B cell (primary cell): ENCODE measurements around the gene EEPD1. TPM values are rescaled to one million over a fixed set of nuclear protein-coding genes. Genes with fewer than 3 reads are reported as not detected.

Experiments used
- ATAC-seq: fragments of 200-7000 bp; cut with Tn5 transposase; one replicate; pipeline ENCODE4 v1.10.0; 2021; ENCODE audit warnings: low read depth, mild to moderate bottlenecking, moderate number of reproducible peaks, moderate library complexity
- CTCF ChIA-PET: fragments of 350-600 bp; sonication (Branson Sonifier 250); formaldehyde crosslinking; loops from one replicate; lab custom pipeline; 2021; ENCODE audit warnings: antibody characterized with exemption, inconsistent platforms; lab: Charles Lee
- POLR2A ChIA-PET: fragments of 350-600 bp; sonication (Branson Sonifier 250); formaldehyde crosslinking; loops from one replicate; lab custom pipeline; 2021; ENCODE audit warnings: antibody characterized with exemption; lab: Charles Lee
- DNase-seq: peaks from one replicate; pipeline ENCODE4 v3.0.0; 2013
- H2AFZ ChIP-seq: 2 replicates; pipeline ENCODE4 v1.6.1; 2012; ENCODE audit warnings: mild to moderate bottlenecking, low read depth, low read length; ENCODE audit not compliant: insufficient read depth, poor library complexity, severe bottlenecking
- H3K27ac ChIP-seq, 2 donors: 1 replicate in 1 of 2; 2 replicates in 1 of 2; pipeline ENCODE4 v1.5.1; 2012 to 2013; ENCODE audit warnings: low read length in 2 of 2, mild to moderate bottlenecking in 2 of 2, moderate library complexity in 1 of 2
- H3K27me3 ChIP-seq, 4 experiments: fragments of 200-600 bp in 1 of 4; sonication (generic) in 1 of 4; replicated peaks in 1 of 4; 1 replicate in 2 of 4; 2 replicates in 2 of 4; pipeline versions ENCODE4 v1.6.1 to v1.7.0; 2013 to 2016; ENCODE audit warnings: low read length in 3 of 4, mild to moderate bottlenecking in 2 of 4, mixed read lengths in 1 of 4, moderate library complexity in 1 of 4; ENCODE audit not compliant: insufficient read depth in 4 of 4, control insufficient read depth in 3 of 4; ENCODE audit errors: control extremely low read depth in 1 of 4
- H3K36me3 ChIP-seq, 2 experiments: replicated peaks in 1 of 2; 1 replicate in 1 of 2; 2 replicates in 1 of 2; pipeline versions ENCODE4 v1.6.1 to v1.7.1; 2013; ENCODE audit warnings: low read length in 1 of 2; ENCODE audit not compliant: insufficient read depth in 2 of 2, control insufficient read depth in 1 of 2; ENCODE audit errors: control extremely low read depth in 1 of 2, extremely low read depth in 1 of 2
- H3K4me1 ChIP-seq, 2 donors: fragments of 200-600 bp in 1 of 2; sonication (generic) in 1 of 2; 1 replicate in 1 of 2; 2 replicates in 1 of 2; pipeline versions ENCODE4 v1.5.1 to v1.6.1; 2013 to 2017; ENCODE audit warnings: low read length in 2 of 2; ENCODE audit not compliant: control insufficient read depth in 2 of 2, insufficient read depth in 2 of 2
- H3K4me2 ChIP-seq: replicated peaks from 2 replicates; pipeline ENCODE3; 2012; ENCODE audit warnings: mild to moderate bottlenecking, low read depth, low read length; ENCODE audit not compliant: poor library complexity, severe bottlenecking
- H3K4me3 ChIP-seq, 5 experiments: fragments of 200-600 bp in 1 of 5; sonication (generic) in 1 of 5; 1 replicate in 3 of 5; 2 replicates in 2 of 5; pipeline versions ENCODE4 v1.5.1 to v1.7.0; 2011 to 2016; ENCODE audit warnings: low read length in 4 of 5, mild to moderate bottlenecking in 4 of 5, low read depth in 2 of 5, control low read depth in 1 of 5, moderate library complexity in 1 of 5; ENCODE audit not compliant: insufficient read depth in 1 of 5; ENCODE audit errors: control extremely low read depth in 1 of 5, extremely low read depth in 1 of 5
- H3K79me2 ChIP-seq: fragments of 200-600 bp; sonication (generic); one replicate; pipeline ENCODE4 v1.6.0; 2016; ENCODE audit warnings: low read length; ENCODE audit not compliant: control insufficient read depth, insufficient read depth
- H3K9ac ChIP-seq: fragments of 200-600 bp; sonication (generic); 2 replicates; pipeline ENCODE4 v1.6.1; 2017; ENCODE audit warnings: mild to moderate bottlenecking, low read length, moderate library complexity
- H3K9me3 ChIP-seq, 3 donors: one replicate each; pipeline versions ENCODE4 v1.6.1 to v1.7.1; 2013; ENCODE audit warnings: low read length in 2 of 3; ENCODE audit not compliant: control insufficient read depth in 2 of 3, insufficient read depth in 1 of 3; ENCODE audit errors: control extremely low read depth in 1 of 3
- H4K20me1 ChIP-seq: 2 replicates; pipeline ENCODE4 v1.6.0; 2012; ENCODE audit warnings: mild to moderate bottlenecking, low read length; ENCODE audit not compliant: insufficient read depth, control insufficient read depth, poor library complexity, severe bottlenecking
- H3K27ac Mint-ChIP-seq: one replicate; pipeline ENCODE4 v1.8.0; 2021; ENCODE audit warnings: mixed read lengths
- H3K27me3 Mint-ChIP-seq: one replicate; pipeline ENCODE4 v1.8.0; 2021; ENCODE audit warnings: mixed read lengths
- H3K4me1 Mint-ChIP-seq: one replicate; pipeline ENCODE4 v1.8.0; 2021; ENCODE audit warnings: mixed read lengths
- H3K4me3 Mint-ChIP-seq: one replicate; pipeline ENCODE4 v1.8.0; 2021; ENCODE audit warnings: mixed read lengths
- H3K9me3 Mint-ChIP-seq: one replicate; pipeline ENCODE4 v1.8.0; 2022; ENCODE audit warnings: mixed read lengths; ENCODE audit not compliant: insufficient read depth
- EZH2 ChIP-seq: IDR thresholded peaks from 2 replicates; pipeline ENCODE4 v1.6.1; 2012; ENCODE audit warnings: borderline replicate concordance, low read depth, mild to moderate bottlenecking, moderate library complexity, low read length; ENCODE audit not compliant: insufficient read depth, poor library complexity, severe bottlenecking
- WGBS: methylation state at CpG from one replicate; pipeline ENCODE4 v1.1.5; 2013; ENCODE audit warnings: missing lambda C conversion rate; ENCODE audit not compliant: insufficient coverage; 5-methylcytosine and 5-hydroxymethylcytosine counted together
- intact Hi-C: fragments of 100-400 bp; cut with micrococcal nuclease; formaldehyde crosslinking; loops from one replicate; pipeline ENCODE4 v1.10.0; 2022
- polyA plus RNA-seq: library from polyadenylated mRNA; depleted of rRNA; stranded (reverse); fragments of >200 nt; gene quantifications from 2 replicates; pipeline ENCODE4 v1.2.3, GENCODE V29; 2012
- total RNA-seq, 2 donors: library from RNA; stranded (reverse); fragments of 120-200 nt in 1 of 2; gene quantifications; 1 replicate in 1 of 2; 2 replicates in 1 of 2; pipeline versions ENCODE4 v1.2.3 to v1.2.4, GENCODE V29; 2013 to 2022
- TF ChIP-seq, protein P1 (sequence below): fragments of 200-600 bp; IDR thresholded peaks from one replicate; pipeline ENCODE4 v1.8.0; 2022; ENCODE audit warnings: antibody characterized with exemption, mild to moderate bottlenecking

Gene EEPD1
- total and polyA plus RNA-seq, 2 donors (not counting 1 experiment from before 2014, with no cell fraction given): 0.49 to 4.1 TPM

DNA sequence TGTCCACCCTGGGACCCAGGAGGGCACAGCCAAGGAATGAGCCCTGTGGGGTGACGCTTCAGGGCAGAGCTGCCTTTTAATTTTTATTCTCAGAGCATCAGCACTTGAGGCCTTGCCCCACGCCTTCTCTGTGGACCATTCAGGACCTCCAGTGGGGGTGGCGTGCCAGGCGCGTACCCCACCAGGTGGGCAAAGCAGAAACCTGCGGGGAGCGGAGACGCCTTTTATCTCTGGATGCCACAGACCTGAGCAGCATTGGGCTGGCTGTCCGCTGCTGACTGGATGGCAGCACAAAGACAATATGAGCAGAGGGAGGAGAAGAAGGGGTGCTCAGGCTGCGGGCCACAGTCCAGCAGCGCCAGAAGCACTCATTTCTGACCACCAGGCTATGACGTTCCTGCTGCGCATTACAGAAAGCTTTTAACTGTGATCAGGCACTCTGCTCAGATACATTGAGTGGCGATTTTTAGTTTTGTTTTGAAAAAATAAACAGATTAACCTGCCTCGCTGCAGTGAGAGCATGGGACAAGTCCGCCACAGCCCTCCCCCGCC lies 146.2 kb downstream of the EEPD1 start:
- CTCF ChIA-PET: interaction anchor here (2.0 kb wide), 1 partner anchor 19 kb away, joined by 14 read pairs; no protein-coding TSS in a partner anchor
- ATAC-seq: no peak

DNA sequence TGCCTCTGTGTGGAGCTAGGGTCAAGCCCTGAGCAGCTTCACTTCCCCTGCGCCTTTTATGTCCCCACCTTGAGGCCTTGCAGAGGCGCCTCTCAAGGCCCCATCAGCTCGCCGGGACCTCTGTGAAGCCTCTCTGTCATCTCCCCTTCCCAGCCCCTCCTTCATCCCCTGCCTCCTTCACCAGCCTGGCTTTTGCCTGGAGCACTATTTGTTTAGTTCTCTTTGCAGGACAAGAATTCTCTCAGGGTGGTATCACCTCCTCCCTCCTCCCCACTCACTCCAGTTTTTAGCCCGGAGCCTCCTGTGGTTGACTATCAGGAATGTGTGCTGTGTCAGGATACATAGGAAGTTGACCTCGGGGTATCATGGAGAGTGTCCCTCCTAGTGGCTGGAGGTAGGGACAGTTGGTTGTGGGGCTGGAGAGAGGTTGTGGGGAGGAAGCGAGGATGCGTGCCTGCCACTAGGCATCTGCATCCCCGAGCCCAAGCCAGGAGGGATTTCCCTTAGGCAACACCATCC lies 146.8 kb downstream of the EEPD1 start:
- Mint-ChIP-seq H3K4me1 (no peaks in the 10 kb centered on the region), H3K27me3 (no peaks in the 10 kb centered on the region), H3K9me3 (no peaks in the 10 kb centered on the region), H3K4me3 (no peak overlapping the region), H3K27ac (no peak overlapping the region)
- Histone ChIP-seq H3K4me1 (no peaks in the 10 kb centered on the region), H3K27me3 (no peaks in the 10 kb centered on the region), H3K9me3 (no peaks in the 10 kb centered on the region), H3K27ac (no peak overlapping the region), H3K79me2 (no peaks in the 10 kb centered on the region), H3K4me2 (no peak overlapping the region), H2AFZ (no peak overlapping the region), H3K36me3 (no peaks in the 10 kb centered on the region), H3K9ac (no peak overlapping the region), H4K20me1 (no peaks in the 10 kb centered on the region), H3K4me3 (no peak overlapping the region)
- POLR2A ChIA-PET: no interaction called here
- intact Hi-C loops: no loop called here
- ATAC-seq: no peak
- TF ChIP-seq EZH2: no peak
- TF ChIP-seq, protein P1, sequence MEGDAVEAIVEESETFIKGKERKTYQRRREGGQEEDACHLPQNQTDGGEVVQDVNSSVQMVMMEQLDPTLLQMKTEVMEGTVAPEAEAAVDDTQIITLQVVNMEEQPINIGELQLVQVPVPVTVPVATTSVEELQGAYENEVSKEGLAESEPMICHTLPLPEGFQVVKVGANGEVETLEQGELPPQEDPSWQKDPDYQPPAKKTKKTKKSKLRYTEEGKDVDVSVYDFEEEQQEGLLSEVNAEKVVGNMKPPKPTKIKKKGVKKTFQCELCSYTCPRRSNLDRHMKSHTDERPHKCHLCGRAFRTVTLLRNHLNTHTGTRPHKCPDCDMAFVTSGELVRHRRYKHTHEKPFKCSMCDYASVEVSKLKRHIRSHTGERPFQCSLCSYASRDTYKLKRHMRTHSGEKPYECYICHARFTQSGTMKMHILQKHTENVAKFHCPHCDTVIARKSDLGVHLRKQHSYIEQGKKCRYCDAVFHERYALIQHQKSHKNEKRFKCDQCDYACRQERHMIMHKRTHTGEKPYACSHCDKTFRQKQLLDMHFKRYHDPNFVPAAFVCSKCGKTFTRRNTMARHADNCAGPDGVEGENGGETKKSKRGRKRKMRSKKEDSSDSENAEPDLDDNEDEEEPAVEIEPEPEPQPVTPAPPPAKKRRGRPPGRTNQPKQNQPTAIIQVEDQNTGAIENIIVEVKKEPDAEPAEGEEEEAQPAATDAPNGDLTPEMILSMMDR: no peak
- WGBS: 95% methylated on average over 4 of the region's 9 CpGs
- DNase-seq: no peak
- CTCF ChIA-PET: interaction anchor here (0.9 to 2.3 kb wide), 3 partner anchors 8 to 314 kb away, joined by 3 to 6 read pairs (median 3); no protein-coding TSS in a partner anchor

More for the DNA sequence above, 146.2 kb downstream of the EEPD1 start:
- H3K4me1 Mint-ChIP-seq: no peaks in the 10 kb centered on the region
- Histone ChIP-seq H2AFZ (no peak overlapping the region), H3K27ac (no peak overlapping the region), H3K4me2 (no peak overlapping the region), H3K4me1 (no peaks in the 10 kb centered on the region), H3K9me3 (no peaks in the 10 kb centered on the region), H4K20me1 (no peaks in the 10 kb centered on the region), H3K9ac (no peak overlapping the region), H3K79me2 (no peaks in the 10 kb centered on the region), H3K36me3 (no peaks in the 10 kb centered on the region), H3K27me3 (no peaks in the 10 kb centered on the region), H3K4me3 (no peak overlapping the region)
- intact Hi-C loops: no loop called here
- POLR2A ChIA-PET: no interaction called here
- no peak overlapping the region for H3K27ac Mint-ChIP-seq
- TF ChIP-seq, protein P1: no peak
- TF ChIP-seq EZH2: no peak
- H3K4me3 Mint-ChIP-seq: no peak overlapping the region
- H3K9me3 Mint-ChIP-seq: no peaks in the 10 kb centered on the region
- H3K27me3 Mint-ChIP-seq: no peaks in the 10 kb centered on the region
- WGBS: 96% methylated on average over 15 of the region's 17 CpGs
- no peak for DNase-seq
